ENCODE measurements around the gene MPHOSPH9. TPM values are rescaled to one million over a fixed set of nuclear protein-coding genes. Genes with fewer than 3 reads are reported as not detected.

MPHOSPH9 gene
- total RNA-seq, 2 donors from 2014 or later: 68.4 to 85.3 TPM

DNA sequence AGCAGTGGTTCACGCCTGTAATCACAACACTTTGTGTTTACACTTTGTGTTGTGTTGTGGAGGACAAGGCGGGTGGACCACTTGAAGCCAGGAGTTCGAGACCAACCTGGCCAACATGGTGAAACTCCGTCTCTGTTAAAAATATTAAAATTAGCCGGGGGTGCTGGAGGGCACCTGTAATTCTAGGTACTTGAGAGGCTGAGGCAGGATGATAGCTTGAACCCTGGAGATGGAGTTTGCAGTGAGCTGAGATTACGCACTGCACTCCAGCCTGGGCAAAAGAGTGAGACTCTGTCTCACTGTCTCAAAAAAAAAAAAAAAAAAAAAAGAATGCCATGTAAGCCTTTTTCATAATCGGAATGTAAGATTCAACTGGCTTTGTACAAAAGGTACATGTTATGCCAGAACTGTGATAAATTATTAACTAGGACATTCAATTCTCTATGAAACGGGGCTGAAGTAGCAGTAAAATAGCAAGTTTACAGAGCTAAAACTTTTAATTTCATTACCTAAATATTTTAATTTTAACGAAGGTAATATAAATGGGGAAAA lies 68.2 kb downstream of the MPHOSPH9 start:
- 90 to 93% methylated on average over 7 to 8 of the region's 9 CpGs for WGBS, 2 experiments (ENCODE audit: insufficient coverage in 1 of 2, insufficient read length in 1 of 2)
- no peak overlapping the region for H3K27ac ChIP-seq (ENCODE audit: low read depth, low read length)
- H3K4me1 ChIP-seq (ENCODE audit: control insufficient read depth, insufficient read depth, low read length): no peaks in the 10 kb centered on the region
- Mint-ChIP-seq H3K27ac (no peak overlapping the region), H3K4me3 (no peak overlapping the region), H3K9me3 (no peaks in the 10 kb centered on the region), H3K4me1 (peaks cover 2% of the 10 kb centered on the region), H3K27me3 (ENCODE audit: insufficient read depth) (no peaks in the 10 kb centered on the region), H3K36me3 (ENCODE audit: low read depth) (peaks cover 46% of the 10 kb centered on the region)
- no peak for TF ChIP-seq CTCF (conservative IDR thresholded peaks at IDR 0.05)
- no peak for DNase-seq
- no peaks in the 10 kb centered on the region for H3K27me3 ChIP-seq (ENCODE audit: control insufficient read depth, insufficient read depth, low read length, poor library complexity, severe bottlenecking)
- no peak overlapping the region for H3K4me3 ChIP-seq (ENCODE audit: low read length)
- H3K36me3 ChIP-seq (ENCODE audit: control insufficient read depth, insufficient read depth, low read length): peaks cover 60% of the 10 kb centered on the region
- H3K9me3 ChIP-seq (ENCODE audit: control insufficient read depth, low read length): no peaks in the 10 kb centered on the region
- no peak overlapping the region for H3K9ac ChIP-seq (ENCODE audit: extremely low read depth, low read length, poor library complexity, severe bottlenecking)

GRCh38 chr12:123164222-123164621 lies 68.7 kb downstream of the MPHOSPH9 start:
- Histone ChIP-seq H3K9ac (ENCODE audit: extremely low read depth, low read length, poor library complexity, severe bottlenecking) (no peak overlapping the region), H3K4me3 (ENCODE audit: low read length) (no peak overlapping the region), H3K27ac (ENCODE audit: low read depth, low read length) (no peak overlapping the region), H3K27me3 (ENCODE audit: control insufficient read depth, insufficient read depth, low read length, poor library complexity, severe bottlenecking) (no peaks in the 10 kb centered on the region), H3K36me3 (ENCODE audit: control insufficient read depth, insufficient read depth, low read length) (peaks cover 66% of the 10 kb centered on the region), H3K9me3 (ENCODE audit: control insufficient read depth, low read length) (no peaks in the 10 kb centered on the region), H3K4me1 (ENCODE audit: control insufficient read depth, insufficient read depth, low read length) (no peaks in the 10 kb centered on the region)
- H3K36me3 Mint-ChIP-seq (ENCODE audit: low read depth): peaks cover 46% of the 10 kb centered on the region
- no peak for DNase-seq
- peaks cover 2% of the 10 kb centered on the region for H3K4me1 Mint-ChIP-seq
- H3K27me3 Mint-ChIP-seq (ENCODE audit: insufficient read depth): no peaks in the 10 kb centered on the region
- WGBS, 2 experiments (ENCODE audit: insufficient coverage in 1 of 2, insufficient read length in 1 of 2): 85 to 100% methylated on average over 3 of the region's 3 CpGs
- no peak overlapping the region for H3K4me3 Mint-ChIP-seq
- no peak overlapping the region for H3K27ac Mint-ChIP-seq
- no peak for TF ChIP-seq CTCF (conservative IDR thresholded peaks at IDR 0.05)
- H3K9me3 Mint-ChIP-seq: no peaks in the 10 kb centered on the region

DNA sequence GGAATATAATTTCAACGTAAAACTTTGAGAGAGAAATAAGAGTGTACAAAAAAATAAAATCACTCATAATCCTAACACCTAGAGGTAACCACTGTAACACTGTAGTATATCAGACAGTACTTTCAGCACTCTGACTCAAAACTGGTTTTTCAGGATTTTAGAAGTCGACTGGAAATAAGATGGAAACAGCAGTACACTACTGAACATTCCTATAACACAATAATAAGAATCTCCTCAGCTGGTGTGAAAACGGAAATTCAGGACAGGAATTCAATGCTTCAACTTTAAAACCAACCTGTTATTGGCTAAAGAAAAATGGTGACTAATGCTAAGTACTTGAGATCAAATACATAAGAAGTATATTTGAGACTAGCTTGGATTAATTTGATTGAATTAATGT lies 69.7 kb downstream of the MPHOSPH9 start:
- Mint-ChIP-seq H3K36me3 (ENCODE audit: low read depth) (peaks cover 42% of the 10 kb centered on the region), H3K4me3 (no peak overlapping the region), H3K27ac (no peak overlapping the region)

More for the DNA sequence above, 69.7 kb downstream of the MPHOSPH9 start:
- H3K9ac ChIP-seq (ENCODE audit: extremely low read depth, low read length, poor library complexity, severe bottlenecking): no peak overlapping the region
- no peaks in the 10 kb centered on the region for H3K9me3 ChIP-seq (ENCODE audit: control insufficient read depth, low read length)
- no peak overlapping the region for H3K27ac ChIP-seq (ENCODE audit: low read depth, low read length)
- no peaks in the 10 kb centered on the region for H3K27me3 ChIP-seq (ENCODE audit: control insufficient read depth, insufficient read depth, low read length, poor library complexity, severe bottlenecking)
- Mint-ChIP-seq H3K9me3 (no peaks in the 10 kb centered on the region), H3K4me1 (peaks cover 2% of the 10 kb centered on the region), H3K27me3 (ENCODE audit: insufficient read depth) (no peaks in the 10 kb centered on the region)
- 86 to 97% methylated on average over 1 to 2 of the region's 3 CpGs for WGBS, 2 experiments (ENCODE audit: insufficient coverage in 1 of 2, insufficient read length in 1 of 2)
- no peaks in the 10 kb centered on the region for H3K4me1 ChIP-seq (ENCODE audit: control insufficient read depth, insufficient read depth, low read length)
- H3K4me3 ChIP-seq (ENCODE audit: low read length): no peak overlapping the region
- TF ChIP-seq CTCF (conservative IDR thresholded peaks at IDR 0.05): no peak
- DNase-seq: no peak
- H3K36me3 ChIP-seq (ENCODE audit: control insufficient read depth, insufficient read depth, low read length): peaks cover 66% of the 10 kb centered on the region

Measured in endodermal cell (in vitro differentiated cells).